BE2C (cell line): Measurements from ENCODE around the gene COPE.
A peak's percentile ranks its signal among the peaks of the same experiment; 100 is the strongest.

Experiments used
- DNase-seq: peaks from one replicate; pipeline ENCODE4 v3.0.0-alpha.2; 2020
- H3K27me3 ChIP-seq: fragments of 250-450 bp; sonication (Bioruptor Pico); 2 replicates; pipeline ENCODE4 v1.5.1; 2020; ENCODE audit warnings: mild to moderate bottlenecking
- H3K36me3 ChIP-seq: fragments of 250-450 bp; sonication (Bioruptor Pico); 2 replicates; pipeline ENCODE4 v1.5.1; 2020; ENCODE audit warnings: mild to moderate bottlenecking
- H3K4me1 ChIP-seq: fragments of 250-450 bp; sonication (Bioruptor Pico); 2 replicates; pipeline ENCODE4 v1.5.1; 2020
- H3K4me3 ChIP-seq: 2 replicates; pipeline ENCODE4 v1.5.1; 2011; ENCODE audit warnings: low read depth, low read length
- H3K9me3 ChIP-seq: fragments of 250-450 bp; sonication (Bioruptor Pico); 2 replicates; pipeline ENCODE4 v1.5.1; 2020
- TF ChIP-seq, protein P1 (sequence below): IDR thresholded peaks from 2 replicates; pipeline ENCODE4 v1.5.1; 2012; ENCODE audit warnings: mild to moderate bottlenecking, low read depth, low read length

COPE gene

DNA sequence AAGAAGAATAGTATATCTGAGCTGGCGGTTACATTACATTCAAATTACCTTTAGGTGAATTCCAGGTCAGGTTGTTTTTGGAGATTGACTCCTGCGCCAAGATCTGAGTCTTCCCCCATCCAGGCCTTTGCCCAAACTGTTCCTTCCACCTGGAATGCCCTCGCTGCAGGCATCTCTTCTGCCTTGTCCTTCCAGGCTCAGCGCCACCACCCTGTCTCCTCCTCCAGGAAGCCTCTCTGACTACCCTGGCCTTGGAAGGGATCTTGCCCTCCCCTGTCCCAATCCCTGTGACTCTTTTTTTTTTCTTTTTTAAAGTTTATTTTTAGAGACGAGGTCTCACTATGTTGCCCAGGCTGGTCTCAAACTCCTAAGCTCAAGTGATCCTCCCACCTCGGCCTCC lies 23.5 kb upstream of the COPE start:
- Histone ChIP-seq H3K27me3 (peaks cover 19% of the 10 kb centered on the region), H3K4me3 (no peak overlapping the region), H3K36me3 (no peaks in the 10 kb centered on the region), H3K9me3 (no peaks in the 10 kb centered on the region), H3K4me1 (no peaks in the 10 kb centered on the region; the same call in 1 of the 2 replicates)
- DNase-seq = no peak
- TF ChIP-seq, protein P1, sequence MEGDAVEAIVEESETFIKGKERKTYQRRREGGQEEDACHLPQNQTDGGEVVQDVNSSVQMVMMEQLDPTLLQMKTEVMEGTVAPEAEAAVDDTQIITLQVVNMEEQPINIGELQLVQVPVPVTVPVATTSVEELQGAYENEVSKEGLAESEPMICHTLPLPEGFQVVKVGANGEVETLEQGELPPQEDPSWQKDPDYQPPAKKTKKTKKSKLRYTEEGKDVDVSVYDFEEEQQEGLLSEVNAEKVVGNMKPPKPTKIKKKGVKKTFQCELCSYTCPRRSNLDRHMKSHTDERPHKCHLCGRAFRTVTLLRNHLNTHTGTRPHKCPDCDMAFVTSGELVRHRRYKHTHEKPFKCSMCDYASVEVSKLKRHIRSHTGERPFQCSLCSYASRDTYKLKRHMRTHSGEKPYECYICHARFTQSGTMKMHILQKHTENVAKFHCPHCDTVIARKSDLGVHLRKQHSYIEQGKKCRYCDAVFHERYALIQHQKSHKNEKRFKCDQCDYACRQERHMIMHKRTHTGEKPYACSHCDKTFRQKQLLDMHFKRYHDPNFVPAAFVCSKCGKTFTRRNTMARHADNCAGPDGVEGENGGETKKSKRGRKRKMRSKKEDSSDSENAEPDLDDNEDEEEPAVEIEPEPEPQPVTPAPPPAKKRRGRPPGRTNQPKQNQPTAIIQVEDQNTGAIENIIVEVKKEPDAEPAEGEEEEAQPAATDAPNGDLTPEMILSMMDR = no peak

DNA sequence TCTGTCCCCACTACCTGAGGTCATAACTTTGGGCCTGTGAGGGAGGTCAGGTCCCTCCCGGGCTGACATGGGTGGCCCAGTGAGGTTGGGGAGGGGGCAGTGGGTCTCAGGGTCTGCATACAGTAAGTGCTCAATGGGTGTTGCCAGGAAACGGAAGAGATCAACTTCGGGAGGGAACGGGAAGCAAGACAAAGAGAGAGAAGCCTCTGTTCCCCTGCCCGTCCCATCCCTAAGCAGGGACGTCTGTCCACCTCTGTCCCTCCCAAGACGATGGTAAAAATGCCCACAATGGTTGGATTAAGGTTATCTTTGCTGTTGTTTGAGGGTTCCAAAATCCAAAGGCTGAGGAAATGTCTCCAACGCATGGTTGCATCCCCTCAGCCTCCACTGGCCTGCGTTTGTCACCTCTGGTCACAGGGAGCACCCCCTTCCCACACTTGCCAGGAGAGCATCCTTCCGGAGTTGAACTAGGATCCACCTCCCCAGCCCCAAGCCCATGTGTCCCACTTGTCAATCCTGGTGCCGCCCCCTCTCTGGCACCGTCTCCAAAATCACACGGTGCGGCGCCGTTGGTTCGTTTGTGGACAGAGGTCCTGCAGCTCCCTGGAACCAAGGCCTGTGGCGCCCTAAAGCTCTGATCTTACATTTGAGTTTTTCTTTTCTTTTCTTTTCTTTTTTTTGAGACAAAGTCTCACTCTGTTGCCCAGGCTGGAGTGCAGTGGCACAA lies 22.6 kb upstream of the COPE start:
- H3K4me1 ChIP-seq = no peaks in the 10 kb centered on the region; the same call in 1 of the 2 replicates
- no peaks in the 10 kb centered on the region for H3K9me3 ChIP-seq
- no peaks in the 10 kb centered on the region for H3K36me3 ChIP-seq
- no peak for DNase-seq
- H3K4me3 ChIP-seq = no peak overlapping the region
- TF ChIP-seq, protein P1 = no peak
- H3K27me3 ChIP-seq = peaks cover 19% of the 10 kb centered on the region

- Histone ChIP-seq H3K4me3 (peak within 1 kb of the TSS; percentile 28), H3K4me1 (no peaks in the 10 kb centered on the region; the same call in 1 of the 2 replicates), H3K36me3 (no peaks in the 10 kb centered on the region), H3K27me3 (peaks cover 19% of the 10 kb centered on the region), H3K9me3 (no peaks in the 10 kb centered on the region)
- TF ChIP-seq, protein P1 = no peak
- DNase-seq = peak; percentile 87
These were observed 21.8 kb upstream of the COPE start, which contains the start of gene HOMER3 for GRCh38 chr19:18940769-18941627. HOMER3 (minus strand) TSS chr19:18941217; CDS start chr19:18938982, 2,235 bp downstream.

GRCh38 chr19:18939922-18940768 lies 21.0 kb upstream of the COPE start:
- no peaks in the 10 kb centered on the region; the same call in 1 of the 2 replicates for H3K4me1 ChIP-seq
- TF ChIP-seq, protein P1 = no peak
- no peak for DNase-seq
- peaks cover 19% of the 10 kb centered on the region for H3K27me3 ChIP-seq
- no peaks in the 10 kb centered on the region for H3K9me3 ChIP-seq
- H3K36me3 ChIP-seq = no peaks in the 10 kb centered on the region
- H3K4me3 ChIP-seq = no peak overlapping the region; the same call in 1 of the 2 replicates

- Histone ChIP-seq H3K4me3 (no peak overlapping the region), H3K9me3 (no peaks in the 10 kb centered on the region)
These were observed 20.0 kb upstream of the COPE start for GRCh38 chr19:18939163-18939562.

More at GRCh38 chr19:18939163-18939562, 20.0 kb upstream of the COPE start:
- peaks cover 19% of the 10 kb centered on the region for H3K27me3 ChIP-seq
- no peaks in the 10 kb centered on the region for H3K36me3 ChIP-seq
- no peaks in the 10 kb centered on the region; the same call in 1 of the 2 replicates for H3K4me1 ChIP-seq
- TF ChIP-seq, protein P1 = no peak
- DNase-seq = no peak
